DMS53 treated with DMSO at 0.1 percent for 48 hours (cell line): ENCODE measurements around the gene TAF12.
"Not testable (repeated sequence)": the region's sequence is repeated elsewhere in the genome, so short reads cannot be mapped to it uniquely, and the experiment has no call there.

Experiments used
- DNase-seq: peaks from one replicate; lab custom pipeline; 2025; ENCODE audit not compliant: unreplicated experiment; lab: John Stamatoyannopoulos, UW

Gene TAF12

DNA sequence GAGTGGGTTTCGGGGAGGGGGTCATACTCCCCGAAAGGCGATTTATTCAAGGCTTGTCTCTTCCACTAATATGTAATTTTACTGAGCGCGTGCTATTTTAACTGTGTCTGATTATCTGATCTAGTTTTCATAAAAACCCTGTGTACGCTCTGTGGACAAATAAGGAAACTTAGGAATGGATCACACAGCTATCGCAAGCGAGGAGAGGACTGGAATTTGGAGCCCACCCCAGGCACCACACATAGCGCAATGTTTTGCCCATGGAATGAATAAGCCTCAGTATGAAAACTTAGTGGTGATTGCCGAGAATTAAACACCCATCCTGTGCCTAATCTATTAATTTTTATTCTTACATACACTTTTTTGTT is 60.6 kb downstream of the TAF12 start:
- DNase-seq = peak; percentile 62

DNA sequence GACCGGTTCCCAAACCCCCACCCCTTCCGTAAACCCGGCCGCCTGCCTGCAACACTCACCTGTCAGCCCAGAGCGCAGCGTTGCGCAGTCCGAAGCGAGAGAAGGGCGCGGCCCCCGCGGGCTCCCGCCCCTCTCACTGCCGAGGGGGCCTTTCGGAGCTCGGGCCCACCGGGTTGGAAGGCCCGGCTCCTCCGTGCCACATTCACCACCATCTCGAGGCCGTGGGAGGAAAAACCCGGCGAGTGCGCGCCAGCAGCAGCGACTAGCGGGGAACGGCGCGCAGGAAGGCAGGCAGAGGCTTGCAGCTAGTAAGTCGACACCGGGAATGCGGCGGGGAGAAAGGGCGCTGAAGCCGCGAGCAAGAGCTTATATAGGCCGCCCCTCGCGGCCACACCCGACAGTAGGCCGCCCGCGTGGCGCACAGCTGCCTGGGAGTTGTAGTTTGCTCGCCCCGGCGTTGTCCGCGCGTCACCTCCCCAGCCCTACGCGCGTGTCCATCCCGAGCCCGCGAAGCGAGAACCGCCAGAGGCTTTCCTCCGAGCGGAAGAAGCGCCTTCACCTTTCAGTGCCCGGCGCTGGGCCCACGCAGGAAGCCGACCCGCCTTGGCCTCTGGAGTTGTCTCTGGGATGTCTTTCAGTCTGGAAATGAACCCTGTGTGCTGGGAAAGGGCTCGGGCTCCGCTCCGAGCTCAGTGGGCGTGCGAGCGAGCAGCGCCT is 61.2 kb downstream of the TAF12 start:
- peak; percentile 92 for DNase-seq

DNA sequence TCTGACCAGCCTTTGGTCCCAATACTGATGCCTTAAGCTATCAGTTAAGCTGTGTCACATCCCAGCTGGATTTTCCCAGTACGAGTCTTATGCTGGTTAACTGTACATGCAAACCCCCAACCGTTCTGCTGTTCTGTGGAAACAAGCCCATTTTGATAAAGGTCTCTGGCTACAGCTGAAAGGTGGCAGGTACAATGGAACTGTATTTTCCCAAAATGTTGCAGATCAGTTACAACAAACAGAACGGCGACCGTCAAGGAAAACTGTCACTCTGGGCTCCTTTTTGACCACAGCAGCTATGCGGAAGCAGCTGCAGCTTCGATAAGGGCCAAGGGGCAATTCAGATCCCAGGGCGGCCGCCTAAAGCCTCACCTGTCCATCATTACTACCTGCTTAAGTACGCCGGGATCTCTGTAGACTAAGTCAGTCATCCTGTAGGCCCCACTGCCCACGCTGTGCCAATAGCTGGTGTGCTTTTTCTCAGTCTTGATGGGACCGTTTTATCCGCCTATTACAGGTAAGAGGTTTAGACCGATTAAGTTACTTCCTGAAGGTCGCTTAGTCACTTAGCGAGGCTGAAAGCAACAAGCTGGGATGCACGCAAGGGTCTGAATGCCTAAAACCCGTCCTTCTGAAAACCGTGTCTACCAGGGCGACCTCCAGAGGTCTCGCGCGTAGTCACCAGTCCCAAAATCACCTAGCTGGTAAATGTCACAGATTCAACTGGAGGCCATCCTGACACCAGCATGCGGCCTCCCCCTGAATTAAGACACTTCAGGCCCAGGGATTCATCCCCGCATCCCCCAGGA is 61.9 kb downstream of the TAF12 start:
- DNase-seq = peak; percentile 67

DNA sequence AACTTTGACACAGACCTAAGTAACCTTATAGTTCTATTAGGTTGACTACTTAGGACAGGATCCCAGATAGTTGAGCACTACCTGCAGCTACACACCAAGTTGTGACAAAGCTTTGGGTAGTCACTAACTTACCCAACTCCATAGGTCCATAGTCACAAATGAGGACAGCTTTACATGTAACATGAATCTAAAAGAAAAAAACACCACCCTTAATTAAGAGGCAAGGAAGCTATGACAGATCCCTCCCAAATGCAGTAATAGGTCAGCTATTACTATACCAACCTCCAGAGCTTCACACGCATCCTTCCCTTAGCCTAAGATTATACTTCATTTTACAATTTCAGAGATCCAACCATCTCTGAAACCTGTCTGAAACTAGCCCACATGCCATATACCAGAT is 63.5 kb downstream of the TAF12 start:
- no peak for DNase-seq

DNA sequence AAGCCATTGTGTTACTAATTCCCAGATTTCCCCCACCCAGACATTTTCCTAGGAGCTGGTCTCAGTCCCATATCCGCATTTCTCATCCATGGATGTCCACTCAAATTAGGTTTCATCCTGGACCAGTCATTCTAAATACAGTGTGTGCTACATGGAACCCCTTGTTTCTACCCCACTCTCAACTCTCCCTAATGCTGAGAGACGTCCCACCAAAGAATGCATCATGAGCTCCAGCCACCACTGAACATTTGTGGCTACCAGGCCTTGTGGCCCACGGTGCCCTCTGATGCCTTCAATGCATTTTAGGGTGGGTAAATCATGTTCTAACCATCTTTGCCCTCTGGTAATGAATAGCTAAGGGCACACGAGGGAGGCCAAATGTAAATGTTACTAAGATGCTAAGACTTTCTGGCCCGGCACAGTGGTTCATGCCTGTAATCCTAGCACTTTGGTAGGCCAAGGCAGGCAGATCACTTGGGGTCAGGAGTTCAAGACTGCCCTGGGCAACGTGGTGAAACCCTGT is 64.1 kb downstream of the TAF12 start:
- DNase-seq = no peak

DNA sequence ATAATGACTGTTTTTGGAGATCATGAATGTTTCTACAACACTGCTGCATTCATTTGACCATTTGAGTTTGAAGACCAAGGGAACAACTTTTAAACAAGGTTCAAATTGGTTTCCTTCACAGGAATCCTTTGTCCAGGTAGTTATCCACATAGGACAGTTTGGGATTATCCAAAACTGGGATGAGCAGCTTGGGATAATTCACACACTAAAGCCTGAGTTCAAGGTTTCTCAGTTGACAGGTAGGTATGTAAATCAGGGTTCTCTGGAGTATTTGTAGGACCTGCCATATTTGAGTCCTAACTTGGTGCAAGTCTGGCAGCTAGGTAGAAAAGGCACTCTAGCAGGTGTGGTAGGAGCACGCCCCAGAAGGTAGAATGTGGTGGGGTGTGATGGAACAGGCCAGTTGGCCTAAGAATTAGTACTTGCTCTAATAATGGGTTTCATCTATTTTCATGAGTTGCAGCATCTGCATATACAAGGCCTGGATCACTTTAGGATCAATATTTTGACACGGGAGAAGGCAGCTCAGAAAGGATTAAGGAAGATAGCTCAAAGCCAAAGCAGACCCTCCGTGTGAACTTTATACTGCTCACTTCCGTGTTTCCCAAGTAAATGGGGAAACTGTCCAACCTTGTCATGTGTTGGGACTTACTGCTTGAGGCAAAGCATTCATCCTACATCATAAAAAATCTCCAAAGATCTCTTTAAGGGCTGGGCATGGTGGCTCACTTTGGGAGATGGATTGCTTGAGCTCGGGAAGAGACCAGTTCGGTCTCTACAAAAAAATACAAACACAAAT is 64.9 kb downstream of the TAF12 start:
- no peak for DNase-seq

DNA sequence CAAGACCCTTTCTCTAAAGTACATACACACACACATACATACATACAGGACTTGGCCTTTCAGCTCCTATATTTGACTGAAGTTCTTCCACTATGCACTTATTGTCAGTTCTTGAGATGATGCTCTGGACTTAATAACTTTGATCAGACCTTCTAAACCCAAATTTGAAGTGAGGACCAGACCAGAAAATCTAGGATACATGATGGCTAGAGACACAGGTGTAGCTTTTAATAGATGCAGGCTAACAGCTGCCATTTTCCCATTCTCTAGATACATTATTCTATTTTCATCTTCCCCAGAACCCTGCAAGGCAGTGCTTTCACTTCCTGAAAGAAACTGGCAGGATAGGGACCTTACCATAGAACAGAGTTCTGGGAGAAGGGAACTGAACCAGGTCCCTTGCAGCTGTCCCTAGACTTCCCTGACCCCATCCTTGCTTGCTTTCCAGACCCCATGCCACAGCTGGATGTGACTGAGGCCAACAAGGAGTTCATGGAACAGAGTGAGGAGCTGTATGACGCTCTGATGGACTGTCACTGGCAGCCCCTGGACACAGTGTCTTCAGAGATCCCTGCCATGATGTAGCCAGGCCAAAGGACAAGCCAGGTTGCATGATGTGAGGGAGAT is 65.7 kb downstream of the TAF12 start:
- no peak for DNase-seq

DNA sequence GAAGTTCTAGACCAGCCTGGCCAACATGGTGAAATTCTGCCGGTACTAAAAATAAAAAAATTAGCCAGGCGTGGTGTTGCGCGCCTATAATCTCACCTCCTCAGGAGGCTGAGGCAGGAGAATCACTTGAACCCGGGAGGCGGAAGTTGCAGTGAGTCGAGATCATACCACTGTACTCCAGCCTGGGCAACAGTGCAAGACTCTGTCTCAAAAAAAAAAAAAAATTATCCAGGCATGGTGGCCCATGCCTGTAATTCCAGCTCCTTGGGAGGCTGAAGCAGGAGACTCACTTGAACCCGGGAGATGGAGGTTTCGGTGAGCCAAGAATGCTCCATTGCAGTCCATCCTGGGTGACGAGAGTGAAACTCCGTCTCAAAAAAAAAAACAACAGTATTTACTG is 69.3 kb downstream of the TAF12 start:
- DNase-seq = no peak

DNA sequence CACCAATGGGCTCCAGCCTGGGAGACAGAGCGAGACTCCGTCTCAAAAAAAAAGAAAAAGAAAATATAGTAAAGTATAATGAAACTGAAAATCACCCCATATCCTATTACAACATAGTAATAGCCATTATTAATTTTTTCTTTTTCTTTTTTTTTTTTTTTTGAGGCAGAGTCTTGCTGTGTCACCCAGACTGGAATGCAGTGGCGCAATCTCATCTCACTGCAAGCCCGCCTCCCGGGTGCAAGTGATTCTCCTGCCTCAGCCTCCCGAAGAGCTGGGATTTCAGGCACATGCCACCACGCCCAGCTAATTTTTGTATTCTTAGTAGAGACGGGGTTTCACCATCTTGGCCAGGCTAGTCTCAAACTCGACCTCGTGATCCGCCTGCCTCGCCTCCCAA is 70.0 kb downstream of the TAF12 start:
- not testable (repeated sequence) for DNase-seq

DNA sequence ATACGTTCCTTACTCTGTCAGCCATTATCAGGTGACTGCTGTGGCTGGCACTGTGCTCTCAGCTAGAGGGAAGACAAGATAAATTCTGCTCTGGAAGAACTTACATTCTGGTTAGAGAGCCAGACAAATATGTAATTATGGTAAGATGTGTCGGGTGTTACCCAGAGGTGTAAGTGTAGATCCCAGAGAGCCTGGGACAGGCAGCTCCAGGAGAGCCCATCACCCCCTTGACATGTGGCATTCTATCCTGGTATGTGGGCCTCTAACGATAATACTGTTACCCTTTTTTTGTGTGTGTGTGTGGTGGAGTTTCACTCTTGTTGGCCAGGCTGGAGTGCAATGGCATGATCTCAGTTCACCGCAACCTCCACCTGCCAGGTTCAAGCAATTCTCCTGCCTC is 71.0 kb downstream of the TAF12 start:
- DNase-seq = no peak

DNA sequence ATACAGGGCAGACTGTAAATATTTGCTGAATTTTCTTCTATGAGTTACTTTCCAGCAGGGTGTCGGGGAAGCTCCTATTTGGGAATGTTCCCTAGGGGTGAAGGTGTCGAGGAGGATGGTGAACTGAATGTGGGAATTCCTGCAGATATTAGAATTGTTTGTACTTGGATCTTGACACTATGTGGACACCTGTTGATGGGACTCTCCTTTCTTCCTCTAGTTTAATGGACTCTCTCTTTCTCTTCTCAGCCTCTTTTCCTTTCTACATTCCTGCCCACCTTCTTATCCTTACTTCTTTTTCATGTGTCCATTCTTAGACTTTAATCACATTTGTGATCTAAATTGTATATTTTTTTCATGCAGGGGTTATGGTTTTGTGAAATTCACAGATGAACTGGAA is 75.9 kb downstream of the TAF12 start:
- no peak for DNase-seq

DNA sequence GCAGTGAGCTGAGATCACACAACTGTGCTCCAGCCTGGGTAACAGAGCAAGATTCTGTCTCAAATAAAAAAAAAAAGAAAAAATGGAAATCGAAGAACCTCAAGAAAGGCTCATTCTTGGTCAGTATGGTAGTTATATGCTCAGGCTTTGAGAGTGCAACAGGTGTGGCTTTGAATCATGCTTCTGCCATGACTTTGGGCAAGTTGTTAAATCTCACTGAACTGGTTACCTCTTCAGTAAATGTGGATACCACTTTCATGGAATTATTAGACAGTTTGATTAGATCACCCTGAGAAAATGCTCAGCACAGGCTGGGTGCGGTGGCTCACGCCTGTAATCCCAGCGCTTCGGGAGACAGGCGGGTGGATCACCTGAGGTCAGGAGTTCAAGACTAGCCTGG is 77.1 kb downstream of the TAF12 start:
- DNase-seq = no peak

DNA sequence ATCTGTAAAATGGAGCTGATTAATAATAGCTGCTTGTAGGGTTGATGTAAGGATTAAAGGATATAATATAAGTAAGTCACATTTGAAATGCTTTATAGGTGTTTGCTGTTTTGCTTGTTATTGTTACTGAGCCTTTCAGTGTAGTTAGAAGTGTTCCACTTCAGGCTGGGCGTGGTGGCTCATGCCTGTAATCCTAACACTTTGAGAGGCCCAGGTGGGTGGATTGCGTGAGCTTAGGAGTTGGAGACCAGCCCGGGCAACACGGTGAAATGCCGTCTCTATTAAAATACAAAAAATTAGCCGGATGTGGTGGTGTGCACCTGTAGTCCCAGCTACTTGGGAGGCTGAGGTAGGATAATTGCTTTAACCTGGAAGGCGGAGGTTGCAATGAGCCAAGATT is 77.8 kb downstream of the TAF12 start:
- DNase-seq = no peak

DNA sequence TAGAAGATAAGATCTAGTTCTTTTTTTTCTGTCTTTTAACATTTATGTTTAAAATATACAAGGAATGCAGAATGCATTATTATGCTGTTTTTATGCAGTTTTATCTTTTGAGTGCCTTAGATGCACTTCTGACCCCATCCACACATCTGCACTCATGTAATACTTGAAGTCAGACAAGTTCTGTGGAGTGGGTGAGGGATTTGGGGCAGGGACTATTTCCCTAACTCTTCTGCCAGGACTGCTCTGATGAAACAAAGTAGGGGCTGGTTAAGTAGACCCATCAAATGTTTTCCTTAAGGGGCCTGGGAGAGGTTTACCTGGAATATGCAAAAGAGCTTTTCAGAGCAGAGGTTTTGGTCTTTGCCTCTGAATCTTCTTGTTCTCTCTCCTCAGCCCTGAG is 78.6 kb downstream of the TAF12 start:
- DNase-seq = no peak

DNA sequence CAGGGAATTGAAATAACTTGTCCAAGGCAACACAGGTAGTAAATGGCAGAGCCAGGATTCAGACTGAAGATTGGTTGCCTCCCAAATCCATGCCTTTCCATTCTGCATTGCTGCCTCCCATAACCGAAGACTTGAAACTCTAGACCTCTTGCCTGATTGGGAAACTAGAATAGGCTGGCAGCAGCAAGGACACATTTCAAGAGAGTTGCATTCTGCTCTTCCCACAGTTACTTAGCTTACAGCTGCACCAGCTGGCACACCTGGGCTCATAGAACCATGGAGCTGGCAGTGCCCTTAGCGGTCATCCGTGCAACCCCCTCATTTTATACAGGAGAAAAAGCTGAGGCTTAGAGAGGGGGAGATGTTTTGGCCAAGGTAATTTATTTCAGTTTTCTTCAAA is 82.0 kb downstream of the TAF12 start:
- DNase-seq = no peak
